SK-N-MC (cell line): ENCODE data around the gene NDUFS5.
"Not testable (repeated sequence)": the region's sequence is repeated elsewhere in the genome, so short reads cannot be mapped to it uniquely, and the experiment has no call there.

ENCODE experiments used
- EZH2 ChIP-seq: fragments of 200-600 bp; sonication (generic); IDR thresholded peaks from one replicate; pipeline ENCODE4 v1.6.1; 2017; ENCODE audit warnings: antibody characterized with exemption
- POLR2AphosphoS5 ChIP-seq: IDR thresholded peaks from 2 replicates; pipeline ENCODE4 v1.6.1; 2012; ENCODE audit warnings: mild to moderate bottlenecking, low read depth, low read length, borderline replicate concordance

DNA sequence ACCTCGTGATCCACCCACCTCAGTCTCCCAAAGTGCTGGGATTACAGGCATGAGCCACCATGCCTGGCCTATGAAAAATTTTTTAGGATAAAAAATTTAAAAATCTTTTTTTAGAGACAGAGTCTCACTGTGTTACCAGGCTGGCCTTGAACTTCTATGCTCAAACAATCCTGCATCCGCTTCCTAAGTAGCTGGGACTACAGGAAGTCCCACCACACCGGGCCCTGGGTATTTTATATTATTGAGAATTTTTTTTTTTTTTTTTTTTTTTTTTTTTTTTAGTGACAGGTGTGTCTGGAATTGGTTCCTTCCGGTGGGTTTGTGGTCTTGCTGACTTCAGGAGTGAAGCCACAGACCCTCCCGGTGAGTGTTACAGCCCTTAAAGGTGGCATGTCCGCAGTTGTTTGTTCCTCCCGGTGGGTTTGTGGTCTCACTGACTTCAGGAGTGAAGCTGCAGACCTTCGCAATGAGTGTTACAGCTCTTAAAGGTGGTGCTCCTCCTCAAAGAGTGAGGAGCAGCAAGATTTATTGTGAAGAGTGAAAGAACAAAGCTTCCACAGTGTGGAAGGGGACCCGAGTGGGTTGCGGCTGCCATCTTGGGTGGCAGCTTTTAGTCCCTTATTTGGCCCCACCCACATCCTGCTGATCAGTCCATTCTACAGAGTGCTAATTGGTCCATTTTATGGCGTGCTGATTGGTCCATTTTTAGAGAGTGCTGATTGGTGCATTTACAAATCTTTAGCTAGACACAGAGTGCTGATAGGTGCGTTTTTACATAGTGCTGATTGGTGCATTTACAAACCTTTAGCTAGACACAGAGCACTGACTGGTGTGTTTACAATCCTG, 48.5 kb upstream of the NDUFS5 start:
- not testable (repeated sequence) for TF ChIP-seq EZH2, POLR2AphosphoS5
